ENCODE measurements around the gene TLCD1. TPM values are rescaled to one million over a fixed set of nuclear protein-coding genes. Genes with fewer than 3 reads are reported as not detected.

The TLCD1 gene
- total RNA-seq, 2 experiments from 2014 or later = 2.8 to 3.0 TPM

GRCh38 chr17:28698253-28698941, 27.6 kb downstream of the TLCD1 start:
- ChIA-PET POLR2A (interaction anchor here (0.9 kb wide), 1 partner anchor 13 kb away, joined by 4 read pairs; the partner anchor contains the start of gene PROCA1), CTCF (interaction anchor here (1.2 kb wide), 1 partner anchor 54 kb away, joined by 3 read pairs; no protein-coding TSS in a partner anchor)
- Mint-ChIP-seq H3K9me3 (ENCODE audit: insufficient read depth) (no peaks in the 10 kb centered on the region), H3K4me3 (no peak overlapping the region), H3K4me1 (ENCODE audit: low read depth) (no peaks in the 10 kb centered on the region), H3K36me3 (ENCODE audit: low read depth) (peaks cover 76% of the 10 kb centered on the region), H3K27ac (no peak overlapping the region), H3K27me3 (ENCODE audit: low read depth) (no peaks in the 10 kb centered on the region)
- no peak for DNase-seq
- ATAC-seq = no peak

DNA sequence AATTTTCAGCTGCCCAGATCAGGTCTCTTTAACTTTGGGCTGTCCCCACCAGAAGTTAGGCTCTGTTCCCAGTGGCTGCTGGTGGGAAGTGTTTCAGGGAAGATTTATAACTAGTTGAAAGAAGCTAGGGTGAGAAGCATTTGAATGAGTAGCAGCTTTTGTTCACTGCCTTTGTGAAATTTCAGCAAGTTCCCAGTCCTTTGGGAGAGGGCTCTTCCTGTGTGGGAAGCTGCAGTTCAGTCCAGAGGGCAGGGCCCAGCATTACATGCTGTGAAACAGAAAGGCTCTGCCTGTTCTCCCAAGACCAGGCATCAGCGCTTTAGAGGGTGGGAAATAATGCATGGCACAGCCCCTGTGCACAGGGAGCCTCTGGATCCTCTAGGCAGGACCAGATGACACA, 32.2 kb downstream of the TLCD1 start:
- Mint-ChIP-seq H3K4me3 (no peak overlapping the region), H3K4me1 (ENCODE audit: low read depth) (no peaks in the 10 kb centered on the region), H3K9me3 (ENCODE audit: insufficient read depth) (no peaks in the 10 kb centered on the region), H3K36me3 (ENCODE audit: low read depth) (peaks cover 69% of the 10 kb centered on the region), H3K27me3 (ENCODE audit: low read depth) (no peaks in the 10 kb centered on the region), H3K27ac (no peak overlapping the region)
- DNase-seq = no peak
- CTCF ChIA-PET = interaction anchor here (1.3 kb wide), 1 partner anchor 47 kb away, joined by 3 read pairs; no protein-coding TSS in a partner anchor
- POLR2A ChIA-PET = interaction anchor here (0.6 to 1.5 kb wide), 3 partner anchors 18 to 287 kb away, joined by 3 read pairs; no protein-coding TSS in a partner anchor
- ATAC-seq = no peak

GRCh38 chr17:28689011-28689410, 37.0 kb downstream of the TLCD1 start:
- ATAC-seq (no peak), DNase-seq (no peak)
- Mint-ChIP-seq H3K27me3 (ENCODE audit: low read depth) (no peaks in the 10 kb centered on the region), H3K4me3 (no peak overlapping the region), H3K27ac (no peak overlapping the region), H3K9me3 (ENCODE audit: insufficient read depth) (no peaks in the 10 kb centered on the region), H3K36me3 (ENCODE audit: low read depth) (peaks cover 69% of the 10 kb centered on the region), H3K4me1 (ENCODE audit: low read depth) (no peaks in the 10 kb centered on the region)
- POLR2A ChIA-PET = no interaction called here
- CTCF ChIA-PET = interaction anchor here (1.1 to 1.5 kb wide), 2 partner anchors 42 to 45 kb away, joined by 3 read pairs; no protein-coding TSS in a partner anchor

GRCh38 chr17:28688481-28688880, 37.6 kb downstream of the TLCD1 start:
- H3K9me3 Mint-ChIP-seq (ENCODE audit: insufficient read depth) = no peaks in the 10 kb centered on the region
- ChIA-PET CTCF (interaction anchor here (1.5 kb wide), 1 partner anchor 42 kb away, joined by 3 read pairs; no protein-coding TSS in a partner anchor), POLR2A (interaction anchor here (1.4 kb wide), 1 partner anchor 23 kb away, joined by 3 read pairs; the partner anchor contains the start of gene PROCA1)
- H3K36me3 Mint-ChIP-seq (ENCODE audit: low read depth) = peaks cover 67% of the 10 kb centered on the region
- DNase-seq = no peak
- no peaks in the 10 kb centered on the region for H3K27me3 Mint-ChIP-seq (ENCODE audit: low read depth)
- H3K4me3 Mint-ChIP-seq = no peak overlapping the region
- H3K27ac Mint-ChIP-seq = no peak overlapping the region
- no peaks in the 10 kb centered on the region for H3K4me1 Mint-ChIP-seq (ENCODE audit: low read depth)
- ATAC-seq = no peak

- CTCF ChIA-PET = interaction anchor here (1.0 kb wide), 1 partner anchor 39 kb away, joined by 3 read pairs; no protein-coding TSS in a partner anchor
These were observed 39.7 kb downstream of the TLCD1 start for GRCh38 chr17:28686296-28686695.

DNA sequence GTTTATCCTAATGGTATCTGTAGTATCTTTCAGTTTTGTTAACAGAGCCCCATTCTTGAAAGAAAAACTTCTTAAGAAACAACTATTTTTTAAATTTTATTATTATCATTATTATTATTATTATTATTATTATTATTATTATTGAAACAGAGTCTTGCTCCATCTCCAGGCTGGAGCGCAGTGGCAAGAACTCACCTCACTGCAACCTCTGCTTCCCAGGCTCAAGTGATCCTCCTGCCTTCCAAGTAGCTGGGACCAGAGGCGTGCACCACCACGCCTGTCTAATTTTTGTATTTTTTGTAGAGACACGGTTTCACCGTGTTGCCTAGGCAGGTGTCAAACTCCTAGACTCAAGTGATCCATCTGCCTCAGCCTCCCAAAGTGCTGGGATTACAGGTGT, 40.7 kb downstream of the TLCD1 start:
- ChIA-PET CTCF (no interaction called here), POLR2A (no interaction called here)
- no peaks in the 10 kb centered on the region for H3K4me1 Mint-ChIP-seq (ENCODE audit: low read depth)
- H3K36me3 Mint-ChIP-seq (ENCODE audit: low read depth) = peaks cover 75% of the 10 kb centered on the region
- DNase-seq (no peak), ATAC-seq (no peak)
- H3K9me3 Mint-ChIP-seq (ENCODE audit: insufficient read depth) = no peaks in the 10 kb centered on the region
- H3K27ac Mint-ChIP-seq = no peak overlapping the region
- H3K4me3 Mint-ChIP-seq = no peak overlapping the region
- H3K27me3 Mint-ChIP-seq (ENCODE audit: low read depth) = no peaks in the 10 kb centered on the region

More at GRCh38 chr17:28686296-28686695, 39.7 kb downstream of the TLCD1 start:
- DNase-seq (no peak), ATAC-seq (no peak)
- Mint-ChIP-seq H3K36me3 (ENCODE audit: low read depth) (peaks cover 75% of the 10 kb centered on the region), H3K4me3 (no peak overlapping the region), H3K27ac (peak overlapping the region; percentile 6), H3K9me3 (ENCODE audit: insufficient read depth) (no peaks in the 10 kb centered on the region), H3K4me1 (ENCODE audit: low read depth) (no peaks in the 10 kb centered on the region), H3K27me3 (ENCODE audit: low read depth) (no peaks in the 10 kb centered on the region)
- POLR2A ChIA-PET = no interaction called here

DNA sequence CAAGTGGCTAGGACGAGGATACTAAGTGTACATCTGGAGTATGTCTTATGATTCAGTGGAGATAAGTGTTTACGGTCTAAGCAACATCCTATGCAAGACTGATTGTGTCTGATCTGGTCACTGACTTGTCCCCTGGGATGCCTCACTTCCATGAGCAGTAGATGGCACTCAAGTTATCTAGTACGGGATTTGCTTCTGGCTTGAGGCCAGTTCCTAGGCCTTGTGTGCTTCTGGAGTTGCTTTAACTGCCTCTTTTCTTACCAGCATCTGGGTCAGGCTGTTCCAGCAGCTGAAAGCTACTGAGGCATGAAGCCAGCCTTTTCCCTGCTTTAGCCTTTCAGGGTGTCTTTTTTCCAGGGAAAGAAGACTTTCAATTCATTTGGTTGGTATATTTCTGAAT, 41.1 kb downstream of the TLCD1 start:
- no peak for ATAC-seq
- no peak for DNase-seq
- no peaks in the 10 kb centered on the region for H3K27me3 Mint-ChIP-seq (ENCODE audit: low read depth)
- peaks cover 72% of the 10 kb centered on the region for H3K36me3 Mint-ChIP-seq (ENCODE audit: low read depth)
- H3K4me3 Mint-ChIP-seq = no peak overlapping the region
- H3K9me3 Mint-ChIP-seq (ENCODE audit: insufficient read depth) = no peaks in the 10 kb centered on the region
- H3K4me1 Mint-ChIP-seq (ENCODE audit: low read depth) = no peaks in the 10 kb centered on the region
- ChIA-PET POLR2A (interaction anchor here (0.7 kb wide), 1 partner anchor 35 kb away, joined by 3 read pairs; no protein-coding TSS in a partner anchor), CTCF (no interaction called here)
- no peak overlapping the region for H3K27ac Mint-ChIP-seq

DNA sequence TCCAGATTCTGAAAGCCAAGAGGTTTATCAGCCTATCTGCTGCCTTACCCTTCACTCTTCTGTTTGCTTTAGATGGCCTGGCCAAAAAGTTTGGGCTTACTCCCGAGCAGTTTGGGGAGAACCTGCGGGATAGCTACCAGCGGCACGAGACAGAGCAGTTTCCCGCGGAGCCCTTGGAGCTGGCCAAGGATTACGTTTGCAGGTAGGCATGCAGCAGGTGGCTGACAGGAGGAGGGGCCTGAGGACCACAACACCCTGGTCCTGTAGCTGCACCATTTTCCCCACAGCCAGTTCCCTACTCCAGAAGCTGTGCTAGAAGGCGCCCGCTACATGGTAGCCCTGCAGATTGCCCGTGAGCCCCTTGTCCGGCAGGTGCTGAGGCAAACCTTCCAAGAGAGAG, 43.4 kb downstream of the TLCD1 start:
- Mint-ChIP-seq H3K36me3 (ENCODE audit: low read depth) (peaks cover 66% of the 10 kb centered on the region), H3K9me3 (ENCODE audit: insufficient read depth) (no peaks in the 10 kb centered on the region), H3K27me3 (ENCODE audit: low read depth) (no peaks in the 10 kb centered on the region), H3K27ac (no peak overlapping the region), H3K4me3 (no peak overlapping the region), H3K4me1 (ENCODE audit: low read depth) (no peaks in the 10 kb centered on the region)
- CTCF ChIA-PET = interaction anchor here (0.7 to 1.5 kb wide), 3 partner anchors 14 to 70 kb away, joined by 3 read pairs; no protein-coding TSS in a partner anchor
- DNase-seq = no peak
- POLR2A ChIA-PET = interaction anchor here (1.1 kb wide), 1 partner anchor 9 kb away, joined by 3 read pairs; no protein-coding TSS in a partner anchor
- no peak for ATAC-seq

DNA sequence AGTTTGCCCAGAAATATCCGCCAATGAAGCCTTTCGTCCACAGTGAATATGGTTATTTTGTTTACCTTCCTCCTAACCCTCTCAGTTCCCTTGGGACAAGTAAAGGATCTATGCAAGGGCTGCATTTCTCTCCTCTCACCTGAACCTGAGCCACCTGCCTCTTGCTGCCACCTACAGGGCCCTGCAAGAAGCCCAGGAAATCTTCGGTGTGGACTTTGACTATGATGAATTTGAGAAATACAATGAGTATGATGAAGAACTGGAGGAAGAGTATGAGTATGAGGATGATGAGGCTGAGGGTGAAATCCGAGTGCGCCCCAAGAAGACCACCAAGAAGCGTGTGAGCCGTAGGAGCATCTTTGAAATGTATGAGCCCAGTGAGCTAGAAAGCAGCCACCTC, 50.1 kb downstream of the TLCD1 start:
- no peak overlapping the region for H3K4me3 Mint-ChIP-seq
- no peak for ATAC-seq
- POLR2A ChIA-PET = interaction anchor here (1.1 to 1.4 kb wide), 3 partner anchors 15 to 32 kb away, joined by 3 read pairs; no protein-coding TSS in a partner anchor
- H3K36me3 Mint-ChIP-seq (ENCODE audit: low read depth) = peaks cover 66% of the 10 kb centered on the region
- CTCF ChIA-PET = interaction anchor here (0.8 to 2.7 kb wide), 9 partner anchors 14 to 32 kb away, joined by 3 to 32 read pairs (median 3); partner anchors contain the start of genes BLTP2, SDF2 and SUPT6H
- H3K9me3 Mint-ChIP-seq (ENCODE audit: insufficient read depth) = no peaks in the 10 kb centered on the region
- DNase-seq = peak; percentile 24
- H3K4me1 Mint-ChIP-seq (ENCODE audit: low read depth) = no peaks in the 10 kb centered on the region
- no peaks in the 10 kb centered on the region for H3K27me3 Mint-ChIP-seq (ENCODE audit: low read depth)
- no peak overlapping the region for H3K27ac Mint-ChIP-seq

GRCh38 chr17:28675490-28675889, 50.5 kb downstream of the TLCD1 start:
- no peaks in the 10 kb centered on the region for H3K4me1 Mint-ChIP-seq (ENCODE audit: low read depth)
- ChIA-PET POLR2A (interaction anchor here (1.4 kb wide), 2 partner anchors 28 to 31 kb away, joined by 3 read pairs; no protein-coding TSS in a partner anchor), CTCF (interaction anchor here (0.8 to 2.7 kb wide), 9 partner anchors 14 to 82 kb away, joined by 3 to 32 read pairs (median 3); partner anchors contain the start of genes BLTP2, SDF2 and SUPT6H)
- ATAC-seq (no peak), DNase-seq (no peak)
- H3K4me3 Mint-ChIP-seq = no peak overlapping the region
- H3K36me3 Mint-ChIP-seq (ENCODE audit: low read depth) = peaks cover 67% of the 10 kb centered on the region
- H3K9me3 Mint-ChIP-seq (ENCODE audit: insufficient read depth) = no peaks in the 10 kb centered on the region
- H3K27ac Mint-ChIP-seq = no peak overlapping the region
- H3K27me3 Mint-ChIP-seq (ENCODE audit: low read depth) = no peaks in the 10 kb centered on the region
